Lower leg skin (tissue), 4 donors: Measurements from ENCODE around the gene FAM171A2. TPM values are rescaled to one million over a fixed set of nuclear protein-coding genes. Genes with fewer than 3 reads are reported as not detected.
"Not testable (repeated sequence)": the region's sequence is repeated elsewhere in the genome, so short reads cannot be mapped to it uniquely, and the experiment has no call there.

Experiments
- DNase-seq, 2 donors: peaks; one replicate each; pipeline ENCODE4 v3.0.0-alpha.2; 2019; ENCODE audit warnings: low spot score in 2 of 2
- H3K4me3 ChIP-seq: fragments of 200-600 bp; sonication (generic); 2 replicates; pipeline ENCODE4 v1.5.1; 2017; ENCODE audit warnings: mild to moderate bottlenecking, low read depth; ENCODE audit not compliant: poor library complexity, severe bottlenecking
- POLR2A ChIP-seq, 2 donors: fragments of 450-650 bp; IDR thresholded peaks; one replicate each; pipeline ENCODE4 v1.6.1; 2016 to 2017; ENCODE audit warnings: antibody characterized with exemption in 2 of 2, mild to moderate bottlenecking in 1 of 2, moderate library complexity in 1 of 2
- WGBS, 2 donors: methylation state at CpG; one replicate each; pipeline ENCODE4 v1.1.5; 2018; 5-methylcytosine and 5-hydroxymethylcytosine counted together
- intact Hi-C: fragments of 100-400 bp; cut with DNase I; formaldehyde crosslinking; loops from one replicate; pipeline ENCODE4 v1.15.0; 2023; ENCODE audit warnings: low total_unique reads
- total RNA-seq, 4 donors: library from RNA; depleted of rRNA; stranded (reverse); fragments of >200 nt; gene quantifications; one replicate each; pipeline ENCODE4 v1.1.0, GENCODE V29; 2016
- TF ChIP-seq, protein P1 (sequence below), 3 donors: fragments of 450-650 bp; IDR thresholded peaks; one replicate each; pipeline ENCODE4 v1.5.1; 2016; ENCODE audit warnings: antibody characterized with exemption in 3 of 3, mild to moderate bottlenecking in 3 of 3, moderate library complexity in 2 of 3

Gene FAM171A2
- total RNA-seq, 4 donors from 2014 or later = 0.95 to 2.8 (median 2.4) TPM

DNA sequence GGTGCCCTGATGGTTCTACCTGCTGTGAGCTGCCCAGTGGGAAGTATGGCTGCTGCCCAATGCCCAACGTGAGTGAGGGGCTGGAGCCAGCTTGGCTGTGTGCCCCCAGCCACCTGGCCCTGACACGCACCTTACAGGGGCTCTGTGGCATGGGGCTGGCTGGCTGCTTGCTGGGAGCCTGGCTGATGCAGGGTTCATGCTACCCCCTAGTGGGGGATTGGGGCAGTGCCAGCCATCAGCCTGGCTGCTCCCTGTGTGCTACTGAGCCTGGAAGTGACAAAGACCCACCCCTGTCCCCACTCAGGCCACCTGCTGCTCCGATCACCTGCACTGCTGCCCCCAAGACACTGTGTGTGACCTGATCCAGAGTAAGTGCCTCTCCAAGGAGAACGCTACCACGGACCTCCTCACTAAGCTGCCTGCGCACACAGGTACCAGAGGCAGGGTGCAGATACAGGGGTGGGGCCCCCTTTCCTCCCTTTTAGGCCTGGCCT is 12.9 kb downstream of the FAM171A2 start:
- 21 to 68% methylated on average over 2 to 6 of the region's 6 CpGs for WGBS, 2 donors
- H3K4me3 ChIP-seq = no peak overlapping the region
- DNase-seq = peak in 1 of 2 donors; percentile 93
- intact Hi-C loops = no loop called here
- no peak for TF ChIP-seq POLR2A (IDR thresholded peaks at IDR 0.05)
- TF ChIP-seq, protein P1, sequence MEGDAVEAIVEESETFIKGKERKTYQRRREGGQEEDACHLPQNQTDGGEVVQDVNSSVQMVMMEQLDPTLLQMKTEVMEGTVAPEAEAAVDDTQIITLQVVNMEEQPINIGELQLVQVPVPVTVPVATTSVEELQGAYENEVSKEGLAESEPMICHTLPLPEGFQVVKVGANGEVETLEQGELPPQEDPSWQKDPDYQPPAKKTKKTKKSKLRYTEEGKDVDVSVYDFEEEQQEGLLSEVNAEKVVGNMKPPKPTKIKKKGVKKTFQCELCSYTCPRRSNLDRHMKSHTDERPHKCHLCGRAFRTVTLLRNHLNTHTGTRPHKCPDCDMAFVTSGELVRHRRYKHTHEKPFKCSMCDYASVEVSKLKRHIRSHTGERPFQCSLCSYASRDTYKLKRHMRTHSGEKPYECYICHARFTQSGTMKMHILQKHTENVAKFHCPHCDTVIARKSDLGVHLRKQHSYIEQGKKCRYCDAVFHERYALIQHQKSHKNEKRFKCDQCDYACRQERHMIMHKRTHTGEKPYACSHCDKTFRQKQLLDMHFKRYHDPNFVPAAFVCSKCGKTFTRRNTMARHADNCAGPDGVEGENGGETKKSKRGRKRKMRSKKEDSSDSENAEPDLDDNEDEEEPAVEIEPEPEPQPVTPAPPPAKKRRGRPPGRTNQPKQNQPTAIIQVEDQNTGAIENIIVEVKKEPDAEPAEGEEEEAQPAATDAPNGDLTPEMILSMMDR (IDR thresholded peaks at IDR 0.05) = no peak

DNA sequence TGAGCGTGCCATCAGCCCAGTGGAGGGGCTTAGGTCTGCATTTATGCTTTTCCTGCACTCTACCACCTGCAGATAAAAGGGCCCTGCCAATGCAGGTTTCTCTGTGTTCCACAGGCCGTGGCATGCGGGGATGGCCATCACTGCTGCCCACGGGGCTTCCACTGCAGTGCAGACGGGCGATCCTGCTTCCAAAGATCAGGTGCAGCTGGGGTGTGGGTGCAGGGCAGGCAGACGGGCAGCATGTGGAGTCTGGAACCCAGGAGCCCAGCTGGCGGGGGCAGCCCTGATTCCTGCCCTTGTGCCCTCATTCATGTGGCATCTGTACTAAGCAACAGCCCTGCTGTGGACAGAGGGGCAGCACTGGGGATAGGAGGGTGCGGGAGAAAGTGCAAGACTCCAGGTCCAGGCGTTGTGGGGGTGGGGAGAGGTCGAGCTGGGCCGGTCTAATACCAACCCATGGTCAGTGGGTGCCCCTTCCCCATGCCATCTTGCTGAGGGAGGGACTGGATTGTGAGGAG is 14.0 kb downstream of the FAM171A2 start:
- intact Hi-C loops = no loop called here
- 88% methylated on average over 12 of the region's 12 CpGs for WGBS, 2 donors
- no peak for DNase-seq
- no peak for TF ChIP-seq POLR2A (IDR thresholded peaks at IDR 0.05)
- TF ChIP-seq, protein P1 (IDR thresholded peaks at IDR 0.05) = no peak
- H3K4me3 ChIP-seq = no peak overlapping the region

DNA sequence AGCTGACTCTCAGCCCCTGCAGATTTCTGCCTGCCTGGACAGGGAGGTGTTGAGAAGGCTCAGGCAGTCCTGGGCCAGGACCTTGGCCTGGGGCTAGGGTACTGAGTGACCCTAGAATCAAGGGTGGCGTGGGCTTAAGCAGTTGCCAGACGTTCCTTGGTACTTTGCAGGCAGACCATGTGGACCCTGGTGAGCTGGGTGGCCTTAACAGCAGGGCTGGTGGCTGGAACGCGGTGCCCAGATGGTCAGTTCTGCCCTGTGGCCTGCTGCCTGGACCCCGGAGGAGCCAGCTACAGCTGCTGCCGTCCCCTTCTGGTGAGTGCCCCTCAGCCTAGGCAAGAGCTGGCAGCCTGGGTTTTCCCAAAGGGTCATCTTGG is 14.7 kb downstream of the FAM171A2 start:
- no peak for DNase-seq
- 67 to 80% methylated on average over 6 of the region's 6 CpGs for WGBS, 2 donors
- intact Hi-C loops = no loop called here
- TF ChIP-seq, protein P1 (IDR thresholded peaks at IDR 0.05) = no peak
- no peak for TF ChIP-seq POLR2A (IDR thresholded peaks at IDR 0.05)
- H3K4me3 ChIP-seq = no peak overlapping the region

DNA sequence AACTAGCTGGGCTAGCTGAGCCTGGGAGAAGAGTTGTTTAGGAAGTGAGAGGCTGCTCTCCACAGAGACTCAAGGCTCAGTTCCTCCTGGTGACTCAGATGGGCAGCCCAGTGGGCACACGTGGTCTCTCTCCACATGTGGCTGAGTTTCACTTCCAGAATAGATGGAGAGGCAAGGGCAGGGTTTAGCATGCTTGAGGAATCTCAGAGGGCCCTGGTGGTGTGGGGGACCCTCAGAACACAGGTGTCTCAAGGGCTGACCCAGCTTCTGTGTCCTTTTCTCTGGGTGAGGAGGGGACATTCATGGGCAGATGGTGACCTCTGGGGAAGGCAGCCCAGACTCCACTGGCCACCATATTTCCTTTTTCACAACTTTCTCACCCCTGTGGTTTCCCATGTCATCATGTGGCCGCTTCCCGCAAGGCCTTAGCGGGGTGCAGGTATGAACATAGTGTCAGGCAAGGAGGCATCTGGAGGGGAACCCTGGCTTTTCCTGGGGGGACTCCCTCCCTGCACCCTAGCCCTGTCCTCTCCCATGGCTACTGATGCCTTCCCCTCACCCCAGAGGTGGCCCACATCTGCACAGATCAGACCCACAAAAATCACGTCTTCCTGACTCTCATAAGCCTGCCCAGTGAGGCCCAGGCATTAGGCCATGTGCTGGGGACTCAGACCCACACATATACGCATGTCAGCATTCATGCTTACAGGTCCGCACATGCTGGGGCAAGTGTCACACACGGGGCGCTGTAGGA is 15.2 kb downstream of the FAM171A2 start:
- no peak overlapping the region for H3K4me3 ChIP-seq
- peak in 1 of 2 donors; percentile 51 for DNase-seq
- intact Hi-C loops = no loop called here
- TF ChIP-seq, protein P1 (IDR thresholded peaks at IDR 0.05) = no peak
- no peak for TF ChIP-seq POLR2A (IDR thresholded peaks at IDR 0.05)
- WGBS, 2 donors = 49 to 66% methylated on average over 6 to 9 of the region's 9 CpGs

DNA sequence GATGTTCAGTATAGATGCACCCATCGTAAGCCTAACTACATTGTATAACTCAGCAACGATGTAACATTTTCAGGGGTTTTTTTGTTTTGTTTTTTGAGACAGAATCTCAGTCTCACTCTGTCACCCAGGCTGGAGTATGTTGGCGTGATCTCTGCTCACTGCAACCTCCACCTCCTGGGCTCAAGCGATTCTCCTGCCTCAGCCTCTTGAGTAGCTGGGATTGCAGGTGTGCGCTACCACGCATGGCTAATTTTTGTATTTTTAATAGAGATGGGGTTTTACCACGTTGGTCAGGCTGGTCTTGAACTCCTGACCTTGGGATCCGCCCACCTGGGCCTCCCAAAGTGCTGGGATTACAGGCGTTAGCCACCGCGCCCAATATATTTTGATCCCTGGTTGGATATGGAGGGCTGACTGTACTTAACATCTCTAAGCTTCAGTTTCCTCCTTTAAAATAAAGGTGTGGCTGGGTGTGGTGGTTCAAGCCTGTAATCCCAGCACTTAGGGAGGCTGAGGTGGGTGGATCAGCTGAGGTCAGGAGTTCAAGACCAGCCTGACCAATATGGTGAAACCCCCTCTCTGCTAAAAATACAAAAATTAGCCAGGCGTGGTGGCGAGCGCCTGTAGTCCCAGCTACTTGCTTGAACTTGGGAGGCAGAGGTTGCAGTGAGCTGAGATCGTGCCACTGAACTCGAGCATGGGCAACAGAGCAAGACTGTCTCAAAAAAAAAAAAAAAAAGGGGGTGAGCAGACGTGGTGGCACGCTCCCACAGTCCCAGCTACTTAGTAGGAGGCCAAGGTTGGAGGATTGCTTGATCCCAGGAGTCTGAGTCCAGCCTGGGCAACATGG is 16.2 kb downstream of the FAM171A2 start:
- 73 to 80% methylated on average over 18 of the region's 18 CpGs for WGBS, 2 donors
- H3K4me3 ChIP-seq, intact Hi-C loops, DNase-seq: not testable (repeated sequence)
